Mesenchymal stem cell (in vitro differentiated cells and primary cell): Measurements from ENCODE around the gene PLCG2.

ENCODE experiments used
- DNase-seq: peaks from one replicate; pipeline ENCODE4 v3.0.0-alpha.2; 2013
- H2AFZ ChIP-seq: one replicate; pipeline ENCODE4 v1.6.1; 2013; ENCODE audit warnings: low read depth, mild to moderate bottlenecking, control low read depth, inconsistent platforms, low read length, moderate library complexity
- H2AK5ac ChIP-seq: 2 replicates; pipeline ENCODE4 v1.6.1; 2013; ENCODE audit warnings: low read length, moderate library complexity, mild to moderate bottlenecking, inconsistent platforms; ENCODE audit not compliant: severe bottlenecking
- H2BK120ac ChIP-seq: one replicate; pipeline ENCODE4 v1.6.1; 2013; ENCODE audit warnings: low read depth, mild to moderate bottlenecking, inconsistent platforms, low read length, moderate library complexity
- H2BK12ac ChIP-seq, 2 experiments: one replicate each; pipeline ENCODE4 v1.6.1; 2013; ENCODE audit warnings: inconsistent platforms in 2 of 2, low read length in 2 of 2, mild to moderate bottlenecking in 2 of 2, moderate library complexity in 2 of 2, control low read depth in 1 of 2
- H2BK15ac ChIP-seq: one replicate; pipeline ENCODE4 v1.6.1; 2013; ENCODE audit warnings: mild to moderate bottlenecking, low read depth, inconsistent platforms; ENCODE audit not compliant: poor library complexity, severe bottlenecking
- H2BK5ac ChIP-seq: 2 replicates; pipeline ENCODE4 v1.6.1; 2013; ENCODE audit warnings: low read depth, mild to moderate bottlenecking, low read length, control low read depth, inconsistent platforms; ENCODE audit not compliant: poor library complexity, severe bottlenecking
- H3K14ac ChIP-seq, 2 experiments: one replicate each; pipeline ENCODE4 v1.6.1; 2013; ENCODE audit warnings: inconsistent platforms in 2 of 2, low read length in 2 of 2, control low read depth in 1 of 2, mild to moderate bottlenecking in 1 of 2, moderate library complexity in 1 of 2
- H3K18ac ChIP-seq, 2 experiments: one replicate each; pipeline ENCODE4 v1.6.1; 2013; ENCODE audit warnings: inconsistent platforms in 2 of 2, low read length in 2 of 2, control low read depth in 1 of 2, low read depth in 1 of 2, mild to moderate bottlenecking in 1 of 2
- H3K23ac ChIP-seq, 2 experiments: one replicate each; pipeline ENCODE4 v1.6.1; 2013; ENCODE audit warnings: inconsistent platforms in 2 of 2, low read length in 2 of 2, mild to moderate bottlenecking in 2 of 2, moderate library complexity in 2 of 2, control low read depth in 1 of 2
- H3K27ac ChIP-seq: 2 replicates; pipeline ENCODE4 v1.5.1; 2013; ENCODE audit warnings: mild to moderate bottlenecking, moderate library complexity, low read length, control low read depth, inconsistent platforms; ENCODE audit not compliant: poor library complexity, severe bottlenecking
- H3K27me3 ChIP-seq, 2 experiments: 2 replicates each; pipeline versions ENCODE4 v1.6.1 to v1.7.0; 2013; ENCODE audit warnings: low read length in 2 of 2, mild to moderate bottlenecking in 2 of 2, moderate library complexity in 2 of 2, control low read depth in 1 of 2, inconsistent platforms in 1 of 2; ENCODE audit not compliant: control insufficient read depth in 1 of 2, insufficient read depth in 1 of 2
- H3K36me3 ChIP-seq, 2 experiments: 2 replicates each; pipeline versions ENCODE4 v1.6.1 to v1.7.0; 2013; ENCODE audit warnings: low read length in 2 of 2, control low read depth in 1 of 2, inconsistent platforms in 1 of 2, low read depth in 1 of 2, mild to moderate bottlenecking in 1 of 2; ENCODE audit not compliant: insufficient read depth in 2 of 2, control insufficient read depth in 1 of 2
- H3K4ac ChIP-seq, 2 experiments: one replicate each; pipeline ENCODE4 v1.6.1; 2013; ENCODE audit warnings: inconsistent platforms in 2 of 2, low read length in 2 of 2, mild to moderate bottlenecking in 2 of 2, moderate library complexity in 2 of 2, control low read depth in 1 of 2, low read depth in 1 of 2
- H3K4me1 ChIP-seq: 2 replicates; pipeline ENCODE4 v1.6.1; 2013; ENCODE audit warnings: low read depth, low read length, control low read depth; ENCODE audit not compliant: control insufficient read depth, insufficient read depth
- H3K4me2 ChIP-seq: 2 replicates; pipeline ENCODE4 v1.6.1; 2013; ENCODE audit warnings: low read length, mild to moderate bottlenecking, inconsistent platforms; ENCODE audit not compliant: poor library complexity, severe bottlenecking
- H3K4me3 ChIP-seq, 2 experiments: 2 replicates each; pipeline versions ENCODE4 v1.5.1 to v1.7.0; 2013; ENCODE audit warnings: low read length in 2 of 2, mild to moderate bottlenecking in 2 of 2, control low read depth in 1 of 2, low read depth in 1 of 2; ENCODE audit not compliant: insufficient read depth in 1 of 2
- H3K79me1 ChIP-seq: replicated peaks from 2 replicates; pipeline ENCODE4 v1.6.1; 2013; ENCODE audit warnings: mild to moderate bottlenecking, control low read depth, low read length, inconsistent platforms; ENCODE audit not compliant: poor library complexity, severe bottlenecking
- H3K9ac ChIP-seq: 2 replicates; pipeline ENCODE4 v1.7.0; 2013; ENCODE audit warnings: mild to moderate bottlenecking, low read length, moderate library complexity
- H3K9me3 ChIP-seq: 2 replicates; pipeline ENCODE4 v1.7.0; 2013; ENCODE audit warnings: mild to moderate bottlenecking, low read length; ENCODE audit not compliant: control insufficient read depth
- H4K8ac ChIP-seq: one replicate; pipeline ENCODE4 v1.6.1; 2013; ENCODE audit warnings: inconsistent platforms, mild to moderate bottlenecking, low read length, moderate library complexity
- H4K91ac ChIP-seq: one replicate; pipeline ENCODE4 v1.6.1; 2013; ENCODE audit warnings: mild to moderate bottlenecking, low read length, inconsistent platforms
- WGBS: methylation state at CpG from one replicate; pipeline ENCODE4 v1.1.7; 2013; ENCODE audit warnings: mixed read lengths; 5-methylcytosine and 5-hydroxymethylcytosine counted together

Gene PLCG2

DNA sequence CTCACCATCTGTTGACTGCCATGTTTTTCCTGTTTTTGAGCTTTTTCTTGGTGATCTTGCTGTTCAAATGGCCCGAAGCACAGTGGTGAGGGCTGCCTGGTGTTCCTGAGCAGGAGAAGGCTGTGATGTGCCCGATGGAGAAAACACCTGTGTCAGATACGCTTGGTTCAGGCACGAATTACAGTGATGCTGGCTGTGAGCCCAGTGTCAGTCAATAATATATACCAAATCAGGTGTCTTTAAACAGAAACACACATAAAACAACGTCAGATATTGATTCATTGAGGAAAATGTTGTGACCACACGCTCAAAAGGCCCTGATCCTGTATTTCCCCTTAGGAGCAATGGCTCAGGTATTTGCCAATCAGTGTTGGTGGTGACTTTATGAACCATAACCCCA is 120.5 kb downstream of the PLCG2 start:
- Histone ChIP-seq H3K18ac (no peak overlapping the region), H3K9ac (no peak overlapping the region), H3K14ac (no peak overlapping the region), H3K4me3 (no peak overlapping the region), H2BK5ac (no peak overlapping the region), H3K27ac (no peak overlapping the region), H3K79me1 (no peaks in the 10 kb centered on the region), H3K23ac (no peak overlapping the region), H3K4ac (no peak overlapping the region), H3K27me3 (no peaks in the 10 kb centered on the region), H2AFZ (no peak overlapping the region), H3K9me3 (no peaks in the 10 kb centered on the region), H3K4me1 (no peaks in the 10 kb centered on the region), H2BK15ac (no peak overlapping the region), H4K91ac (no peak overlapping the region), H2BK12ac (no peak overlapping the region), H3K4me2 (no peak overlapping the region), H3K36me3 (no peaks in the 10 kb centered on the region), H2BK120ac (no peak overlapping the region), H4K8ac (no peak overlapping the region), H2AK5ac (no peak overlapping the region)
- DNase-seq, result no peak
- WGBS, result 80% methylated on average over 6 of the region's 6 CpGs

DNA sequence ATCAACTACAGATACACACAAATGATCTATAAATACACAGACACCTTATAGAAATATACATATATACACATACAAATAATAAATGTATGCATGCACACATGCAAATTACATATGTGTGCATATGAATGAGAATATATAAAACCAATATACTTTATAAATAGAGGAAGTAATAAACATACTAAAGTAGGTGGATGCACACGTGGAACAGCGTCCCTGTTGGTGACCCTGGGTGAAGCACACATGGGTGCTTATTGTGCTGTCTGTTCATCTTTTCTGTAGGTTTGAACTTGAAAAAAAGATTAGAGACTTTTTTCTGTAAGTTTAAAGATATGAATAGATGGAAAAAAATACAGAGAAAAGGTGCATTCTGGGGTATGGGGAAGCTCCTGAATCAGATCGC is 120.9 kb downstream of the PLCG2 start:
- no peak overlapping the region for H3K23ac ChIP-seq
- no peak overlapping the region for H4K91ac ChIP-seq
- no peak overlapping the region for H3K14ac ChIP-seq
- H3K9ac ChIP-seq, result no peak overlapping the region
- no peak overlapping the region for H3K4me3 ChIP-seq
- no peak overlapping the region for H2BK120ac ChIP-seq
- no peaks in the 10 kb centered on the region for H3K4me1 ChIP-seq
- no peaks in the 10 kb centered on the region for H3K79me1 ChIP-seq
- no peaks in the 10 kb centered on the region for H3K9me3 ChIP-seq
- no peak overlapping the region for H4K8ac ChIP-seq
- no peaks in the 10 kb centered on the region for H3K36me3 ChIP-seq
- H3K4ac ChIP-seq, result no peak overlapping the region
- H2AK5ac ChIP-seq, result no peak overlapping the region
- no peaks in the 10 kb centered on the region for H3K27me3 ChIP-seq
- no peak overlapping the region for H2BK15ac ChIP-seq
- 91% methylated on average over 3 of the region's 3 CpGs for WGBS
- no peak overlapping the region for H3K27ac ChIP-seq
- no peak for DNase-seq
- no peak overlapping the region for H3K18ac ChIP-seq
- H3K4me2 ChIP-seq, result no peak overlapping the region
- H2BK5ac ChIP-seq, result no peak overlapping the region
- H2BK12ac ChIP-seq, result no peak overlapping the region
- H2AFZ ChIP-seq, result no peak overlapping the region

DNA sequence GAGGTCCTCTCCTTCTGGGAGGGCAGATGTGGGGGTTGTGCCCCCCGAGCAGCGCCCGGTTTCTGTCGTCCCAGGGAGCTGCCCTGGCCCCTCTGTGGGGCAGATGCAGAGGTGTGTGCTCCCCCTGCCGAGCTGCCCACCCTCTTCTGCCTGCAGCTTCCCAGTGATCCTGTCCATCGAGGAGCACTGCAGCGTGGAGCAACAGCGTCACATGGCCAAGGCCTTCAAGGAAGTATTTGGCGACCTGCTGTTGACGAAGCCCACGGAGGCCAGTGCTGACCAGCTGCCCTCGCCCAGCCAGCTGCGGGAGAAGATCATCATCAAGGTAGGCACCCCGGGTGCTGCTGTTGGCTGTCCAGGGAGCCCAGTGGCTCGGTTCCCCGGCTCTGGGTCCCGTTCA is 121.4 kb downstream of the PLCG2 start:
- Histone ChIP-seq H2BK15ac (no peak overlapping the region), H3K36me3 (no peaks in the 10 kb centered on the region), H3K4ac (no peak overlapping the region), H2BK5ac (no peak overlapping the region), H3K4me3 (no peak overlapping the region), H3K4me2 (no peak overlapping the region), H3K18ac (no peak overlapping the region), H4K91ac (no peak overlapping the region), H3K27me3 (no peaks in the 10 kb centered on the region), H2AFZ (no peak overlapping the region), H2BK120ac (no peak overlapping the region), H3K23ac (no peak overlapping the region), H4K8ac (no peak overlapping the region), H3K79me1 (no peaks in the 10 kb centered on the region), H2BK12ac (no peak overlapping the region), H3K14ac (no peak overlapping the region), H3K9me3 (no peaks in the 10 kb centered on the region), H3K4me1 (no peaks in the 10 kb centered on the region), H2AK5ac (no peak overlapping the region), H3K27ac (no peak overlapping the region), H3K9ac (no peak overlapping the region)
- DNase-seq, result no peak
- 91% methylated on average over 17 of the region's 17 CpGs for WGBS

DNA sequence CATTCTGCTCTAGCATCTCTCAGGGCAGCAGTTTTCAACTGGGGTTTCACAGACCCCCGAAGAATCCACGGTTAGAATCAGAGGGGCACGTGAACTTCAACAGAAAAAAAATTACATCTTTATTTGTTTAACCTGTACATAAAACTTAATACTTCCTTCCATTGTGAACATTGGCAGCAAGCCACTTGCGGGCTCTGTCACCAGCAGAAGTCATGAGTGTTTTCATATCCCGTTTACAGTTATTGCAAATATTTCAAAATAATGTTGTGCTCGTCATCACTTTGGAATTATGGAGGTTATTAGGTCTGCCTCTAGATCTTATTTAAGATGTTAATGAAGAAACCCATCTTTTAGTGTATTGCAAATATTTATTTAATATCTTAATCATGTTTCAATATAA is 122.4 kb downstream of the PLCG2 start:
- DNase-seq, result no peak
- H2BK15ac ChIP-seq, result no peak overlapping the region
- no peak overlapping the region for H3K14ac ChIP-seq
- no peak overlapping the region for H3K23ac ChIP-seq
- no peak overlapping the region for H3K4me3 ChIP-seq
- 89% methylated on average over 5 of the region's 6 CpGs for whole genome bisulfite sequencing
- no peak overlapping the region for H2BK12ac ChIP-seq
- H3K27ac ChIP-seq, result no peak overlapping the region
- H3K36me3 ChIP-seq, result no peaks in the 10 kb centered on the region
- no peak overlapping the region for H2BK5ac ChIP-seq
- H2AFZ ChIP-seq, result no peak overlapping the region
- H4K8ac ChIP-seq, result no peak overlapping the region
- no peak overlapping the region for H3K18ac ChIP-seq
- no peak overlapping the region for H3K4me2 ChIP-seq
- H3K27me3 ChIP-seq, result no peaks in the 10 kb centered on the region
- H2AK5ac ChIP-seq, result no peak overlapping the region
- no peak overlapping the region for H2BK120ac ChIP-seq
- H3K79me1 ChIP-seq, result no peaks in the 10 kb centered on the region
- H3K4me1 ChIP-seq, result no peaks in the 10 kb centered on the region
- H3K9ac ChIP-seq, result no peak overlapping the region
- no peak overlapping the region for H4K91ac ChIP-seq
- H3K4ac ChIP-seq, result no peak overlapping the region
- H3K9me3 ChIP-seq, result no peaks in the 10 kb centered on the region
